ENCODE results near the gene PRKCA.

DNA sequence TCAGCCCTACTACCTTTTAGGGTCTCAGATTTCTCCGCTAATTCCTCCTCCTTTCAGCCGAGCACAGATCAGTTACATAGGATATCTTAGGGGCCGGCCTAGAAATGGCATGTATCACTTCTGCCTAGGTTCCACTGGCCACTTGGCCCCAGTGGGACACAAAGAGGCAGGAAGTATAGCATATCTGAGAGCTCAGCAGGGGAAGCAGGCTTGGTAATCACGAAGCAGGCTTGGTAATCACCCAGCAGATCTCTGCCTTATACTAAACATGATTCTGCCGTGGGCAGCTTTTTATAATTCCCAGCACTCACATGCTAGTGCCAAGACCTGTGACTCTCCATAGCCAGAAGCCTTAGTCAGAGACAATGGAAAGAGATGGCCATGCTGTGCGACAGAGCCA lies 472.9 kb downstream of the PRKCA start:
- TF ChIP-seq POLR2AphosphoS5 (IDR thresholded peaks at IDR 0.05; ENCODE audit: low read depth, low read length): no peak
- TF ChIP-seq SIN3A (IDR thresholded peaks at IDR 0.05; ENCODE audit: borderline replicate concordance, insufficient read depth, low read length): no peak
